Fibroblast of lung (primary cell): ENCODE measurements around the gene WIPI1.

Source experiments
- EZH2 ChIP-seq: IDR thresholded peaks from 2 replicates; pipeline ENCODE4 v1.5.1; 2012; ENCODE audit warnings: low read length, control low read depth, mild to moderate bottlenecking; ENCODE audit errors: missing control alignments
- TF ChIP-seq, protein P1 (sequence below), 2 donors: IDR thresholded peaks in 1 of 2; conservative IDR thresholded peaks in 1 of 2; 1 replicate in 1 of 2; 2 replicates in 1 of 2; pipeline ENCODE4 v1.5.1; 2011 to 2012; ENCODE audit warnings: low read length in 2 of 2, control low read depth in 1 of 2, inconsistent platforms in 1 of 2, low read depth in 1 of 2, mild to moderate bottlenecking in 1 of 2

DNA sequence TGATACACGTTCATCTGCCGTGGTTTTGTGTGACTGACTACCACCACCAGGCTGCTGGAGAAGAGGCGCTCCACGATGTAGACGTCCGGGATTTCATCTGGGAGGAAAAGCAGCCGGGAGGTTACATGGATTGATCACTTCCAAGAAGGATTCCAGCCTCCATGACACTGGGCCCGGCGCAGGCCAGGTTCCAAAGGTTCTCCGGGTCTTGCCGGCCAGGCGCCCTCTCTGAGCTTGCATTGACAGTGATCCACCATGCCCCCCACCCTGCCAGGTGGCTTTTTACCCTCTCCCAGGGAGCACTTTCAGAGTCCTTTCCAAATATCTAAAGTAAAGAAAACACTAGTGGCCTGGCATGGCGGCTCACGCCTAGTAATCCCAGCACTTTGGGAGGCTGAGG lies 6.5 kb downstream of the WIPI1 start:
- TF ChIP-seq, protein P1, sequence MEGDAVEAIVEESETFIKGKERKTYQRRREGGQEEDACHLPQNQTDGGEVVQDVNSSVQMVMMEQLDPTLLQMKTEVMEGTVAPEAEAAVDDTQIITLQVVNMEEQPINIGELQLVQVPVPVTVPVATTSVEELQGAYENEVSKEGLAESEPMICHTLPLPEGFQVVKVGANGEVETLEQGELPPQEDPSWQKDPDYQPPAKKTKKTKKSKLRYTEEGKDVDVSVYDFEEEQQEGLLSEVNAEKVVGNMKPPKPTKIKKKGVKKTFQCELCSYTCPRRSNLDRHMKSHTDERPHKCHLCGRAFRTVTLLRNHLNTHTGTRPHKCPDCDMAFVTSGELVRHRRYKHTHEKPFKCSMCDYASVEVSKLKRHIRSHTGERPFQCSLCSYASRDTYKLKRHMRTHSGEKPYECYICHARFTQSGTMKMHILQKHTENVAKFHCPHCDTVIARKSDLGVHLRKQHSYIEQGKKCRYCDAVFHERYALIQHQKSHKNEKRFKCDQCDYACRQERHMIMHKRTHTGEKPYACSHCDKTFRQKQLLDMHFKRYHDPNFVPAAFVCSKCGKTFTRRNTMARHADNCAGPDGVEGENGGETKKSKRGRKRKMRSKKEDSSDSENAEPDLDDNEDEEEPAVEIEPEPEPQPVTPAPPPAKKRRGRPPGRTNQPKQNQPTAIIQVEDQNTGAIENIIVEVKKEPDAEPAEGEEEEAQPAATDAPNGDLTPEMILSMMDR (conservative IDR thresholded peaks at IDR 0.05 in 1 of 2, IDR thresholded peaks at IDR 0.05 in 1 of 2; ENCODE audit: low read depth in 1 of 2, low read length in 2 of 2): no peak
- TF ChIP-seq EZH2: no peak
